ENCODE results near the gene CIBAR2.
"Not testable (repeated sequence)": the region's sequence is repeated elsewhere in the genome, so short reads cannot be mapped to it uniquely, and the experiment has no call there.

Gene CIBAR2

DNA sequence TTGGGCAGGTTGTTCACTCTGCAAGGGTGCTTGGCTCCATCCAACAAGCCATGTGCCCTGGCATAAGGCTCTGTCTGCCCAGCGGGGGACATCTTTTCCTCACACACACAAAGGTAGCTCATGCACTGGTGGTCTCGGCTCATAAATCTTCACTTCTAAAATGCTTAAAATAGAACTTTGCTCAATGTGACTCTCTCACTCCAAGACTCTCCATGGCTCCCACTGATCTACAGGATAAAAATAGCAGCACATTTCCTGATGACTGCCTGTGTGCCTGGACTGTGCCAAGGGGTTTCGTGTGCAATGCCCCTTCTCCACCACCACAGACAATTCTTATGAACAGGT is 15.1 kb upstream of the CIBAR2 start:
- no peak for DNase-seq

GRCh38 chr16:85126705-85127378 is 14.6 kb upstream of the CIBAR2 start:
- DNase-seq = no peak

GRCh38 chr16:85126394-85126704 is 14.1 kb upstream of the CIBAR2 start:
- DNase-seq = no peak

- no peak for DNase-seq
Observed at GRCh38 chr16:85125570-85126393, 13.5 kb upstream of the CIBAR2 start.

DNA sequence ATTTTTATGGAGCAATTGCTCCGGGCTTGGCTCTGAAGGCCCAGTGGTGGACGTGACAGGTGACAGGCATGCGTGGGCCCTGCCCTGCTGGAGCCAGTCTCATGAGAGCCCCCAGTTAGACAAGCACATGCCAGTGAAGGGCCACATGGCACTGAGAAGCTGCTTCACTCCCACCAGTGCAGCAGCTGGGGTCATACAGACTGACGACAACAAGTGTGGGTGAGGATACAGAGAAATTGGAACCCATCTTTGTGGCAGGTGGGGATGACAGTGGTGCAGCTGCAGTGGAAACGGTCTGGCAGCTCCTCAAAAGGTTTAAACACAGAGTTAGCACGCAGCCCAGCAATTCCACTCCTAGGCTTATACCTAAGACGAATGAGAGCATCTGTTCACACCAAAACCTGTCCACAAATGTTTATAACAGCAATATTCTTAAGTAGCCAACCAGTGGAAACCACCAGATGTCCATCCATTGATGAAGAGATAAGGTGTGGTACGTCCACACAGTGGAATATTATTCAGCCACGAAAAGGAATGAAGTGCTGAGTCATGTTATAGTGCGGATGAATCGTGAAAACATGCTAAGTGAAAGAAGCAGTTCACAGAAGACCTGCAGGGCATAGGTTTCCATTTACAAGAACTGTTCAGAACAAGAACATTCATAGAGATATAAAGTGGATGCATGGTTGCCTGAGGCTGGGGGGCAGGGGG is 12.5 kb upstream of the CIBAR2 start:
- no peak for DNase-seq

DNA sequence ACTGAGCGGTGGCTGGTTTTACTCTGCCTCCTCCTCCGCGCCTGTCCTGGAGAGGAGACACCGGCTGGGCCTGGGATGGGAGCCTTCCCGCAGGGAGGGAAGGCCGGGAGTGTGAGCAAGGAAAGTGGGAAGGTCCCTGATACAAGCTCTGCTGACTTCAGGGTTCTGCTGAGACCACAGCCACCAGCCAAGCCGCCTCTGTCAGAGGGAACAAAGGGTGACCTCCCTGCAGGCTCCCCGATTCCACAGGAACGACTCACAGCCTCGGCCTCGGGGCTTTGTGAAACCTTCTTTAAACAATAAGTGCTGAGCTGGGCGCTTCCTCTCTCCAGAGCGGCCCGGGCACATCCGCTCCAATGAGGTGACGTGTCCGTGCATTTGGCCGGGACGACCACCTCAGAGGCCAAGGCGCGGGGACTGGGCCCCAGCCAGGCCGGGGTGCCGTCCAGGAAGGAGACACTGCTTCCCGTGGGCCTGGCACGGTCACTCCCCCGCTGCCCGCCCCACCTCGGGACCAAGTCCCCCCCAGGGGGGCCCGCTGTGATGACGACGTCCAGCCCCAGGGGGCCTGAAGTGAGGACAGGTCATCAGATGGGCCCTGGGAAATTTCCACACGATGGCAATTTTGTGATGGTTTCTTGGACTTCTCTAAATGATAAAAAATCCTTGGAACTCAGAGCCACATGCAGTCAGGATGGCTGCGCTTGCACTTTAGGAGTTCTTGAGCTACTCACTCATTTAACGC is 11.8 kb upstream of the CIBAR2 start:
- DNase-seq = no peak

DNA sequence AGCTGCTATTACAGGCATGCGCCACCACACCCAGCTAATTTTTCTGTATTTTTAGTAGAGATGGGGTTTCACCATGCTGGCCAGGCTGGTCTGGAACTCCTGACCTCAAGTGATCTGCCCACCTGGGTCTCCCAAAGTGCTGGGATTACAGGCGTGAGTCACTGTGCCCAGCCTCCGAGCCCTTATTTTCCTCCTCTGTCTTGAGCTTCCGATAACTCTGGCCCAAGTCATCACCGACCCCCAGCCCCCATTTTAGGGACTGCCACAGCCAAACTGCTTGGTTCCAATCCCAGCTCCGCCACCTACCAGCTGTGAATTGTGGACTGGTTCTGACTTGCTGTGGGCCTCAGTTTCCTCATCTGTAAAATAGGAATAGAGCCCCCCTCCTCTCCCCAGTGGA is 11.2 kb upstream of the CIBAR2 start:
- not testable (repeated sequence) for DNase-seq

- no peak for DNase-seq
Observed at GRCh38 chr16:85120006-85120340, 7.7 kb upstream of the CIBAR2 start.

- DNase-seq = no peak
Observed at GRCh38 chr16:85117418-85117817, 5.1 kb upstream of the CIBAR2 start.

GRCh38 chr16:85114909-85115567 is 2.8 kb upstream of the CIBAR2 start:
- peak; percentile 29 to 80 for DNase-seq

DNA sequence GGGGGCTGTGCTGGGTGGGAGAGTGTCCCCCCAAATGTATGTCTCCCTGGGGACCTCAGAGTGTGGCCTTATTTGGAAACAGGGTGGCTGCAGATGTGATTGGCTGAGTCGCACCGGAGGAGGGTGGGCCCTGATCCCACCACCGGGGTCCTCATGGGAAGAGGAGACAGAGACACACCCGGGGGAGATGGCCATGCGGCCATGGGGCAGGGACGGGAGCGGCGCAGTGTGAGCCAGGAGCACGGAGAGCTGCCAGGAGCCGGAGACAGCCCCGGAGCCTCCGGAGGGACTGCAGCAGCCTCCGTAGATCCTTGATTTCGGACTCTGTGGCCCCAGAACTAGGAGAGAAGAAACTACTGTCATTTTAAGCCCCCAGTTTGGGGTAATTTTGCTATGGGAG is 1.6 kb upstream of the CIBAR2 start:
- DNase-seq = no peak

GRCh38 chr16:85113168-85113733 is 979 bp upstream of the CIBAR2 start:
- no peak for DNase-seq

- no peak for DNase-seq
Observed at GRCh38 chr16:85111184-85111583, 1.1 kb downstream of the CIBAR2 start.

DNA sequence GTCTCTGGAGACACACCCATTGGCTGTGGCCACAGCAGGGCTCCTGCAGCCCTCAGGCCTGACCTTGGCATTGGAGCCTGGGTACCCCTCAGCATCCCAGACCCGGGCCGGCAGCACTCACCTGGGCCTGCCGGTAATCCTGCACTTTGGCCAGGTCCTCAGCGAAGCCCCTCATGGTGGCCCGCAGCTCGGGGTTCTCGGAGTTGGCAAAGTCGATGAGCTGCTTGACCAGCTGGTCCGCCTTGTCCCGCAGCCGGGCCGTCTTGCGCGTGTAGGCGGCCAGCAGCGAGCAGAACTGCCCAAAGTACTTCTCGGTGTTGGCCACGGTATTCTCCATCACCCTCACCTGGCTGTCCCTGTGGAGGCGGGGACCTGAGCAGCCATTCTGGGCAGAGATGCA is 2.2 kb downstream of the CIBAR2 start:
- DNase-seq = no peak

- no peak for DNase-seq
Observed at GRCh38 chr16:85107532-85107931, 4.7 kb downstream of the CIBAR2 start.

GRCh38 chr16:85107083-85107482 is 5.2 kb downstream of the CIBAR2 start:
- no peak for DNase-seq

GRCh38 chr16:85105475-85105874 is 6.8 kb downstream of the CIBAR2 start:
- no peak for DNase-seq

- no peak for DNase-seq
Observed at GRCh38 chr16:85104821-85105391, 7.4 kb downstream of the CIBAR2 start.

DNA sequence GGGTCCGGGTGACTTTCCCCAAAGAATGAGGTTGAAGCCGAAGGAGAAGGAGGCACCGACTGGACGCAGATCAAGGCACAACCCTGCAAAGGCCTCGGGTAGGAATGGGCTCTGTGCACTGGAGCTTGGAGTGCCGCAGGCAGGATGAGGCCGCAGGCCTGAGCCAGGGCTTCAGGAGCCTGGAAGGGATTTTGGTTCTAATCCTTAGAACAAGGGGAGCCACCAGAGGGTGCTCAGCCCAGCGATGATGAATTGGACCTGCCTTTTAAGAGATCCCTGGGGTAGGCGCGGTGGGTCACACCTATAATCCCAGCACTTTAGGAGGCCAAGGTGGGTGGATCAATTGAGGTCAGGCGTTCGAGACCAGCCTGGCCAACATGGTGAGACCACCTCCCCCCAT is 8.1 kb downstream of the CIBAR2 start:
- DNase-seq = no peak

GRCh38 chr16:85103114-85104079 is 8.9 kb downstream of the CIBAR2 start:
- DNase-seq = no peak
